OCI-LY1 (cell line): ENCODE data around the gene RAB18.
"Not testable (repeated sequence)": the region's sequence is repeated elsewhere in the genome, so short reads cannot be mapped to it uniquely, and the experiment has no call there.

Experiments used
- H2AFZ ChIP-seq: fragments of 200-600 bp; sonication (generic), shearing (Covaris generic); 2 replicates; pipeline ENCODE4 v1.6.0; 2014; ENCODE audit warnings: antibody characterized with exemption, mild to moderate bottlenecking, low read length
- H3F3A ChIP-seq: fragments of 200-600 bp; sonication (generic), shearing (Covaris generic); 2 replicates; pipeline ENCODE4 v1.6.0; 2014; ENCODE audit warnings: mild to moderate bottlenecking, antibody characterized with exemption, low read length, moderate library complexity; ENCODE audit not compliant: insufficient read depth
- H3K27ac ChIP-seq: fragments of 200-600 bp; sonication (generic); 2 replicates; pipeline ENCODE4 v1.5.1; 2014; ENCODE audit warnings: low read length, mixed run types, mild to moderate bottlenecking, low read depth; ENCODE audit not compliant: poor library complexity, severe bottlenecking
- H3K27me3 ChIP-seq: fragments of 200-600 bp; sonication (generic); 2 replicates; pipeline ENCODE4 v1.6.0; 2014; ENCODE audit warnings: antibody characterized with exemption, mild to moderate bottlenecking, low read length, moderate library complexity; ENCODE audit not compliant: insufficient read depth
- H3K36me3 ChIP-seq: fragments of 200-600 bp; sonication (generic); 2 replicates; pipeline ENCODE4 v1.6.1; 2014; ENCODE audit warnings: mild to moderate bottlenecking, antibody characterized with exemption, low read length, moderate library complexity, mixed read lengths; ENCODE audit not compliant: insufficient read depth
- H3K4me1 ChIP-seq: fragments of 200-600 bp; sonication (generic); 2 replicates; pipeline ENCODE4 v1.5.1; 2014; ENCODE audit warnings: mild to moderate bottlenecking, low read length, moderate library complexity; ENCODE audit not compliant: insufficient read depth, severe bottlenecking
- H3K4me2 ChIP-seq: fragments of 200-600 bp; sonication (generic), shearing (Covaris generic); 2 replicates; pipeline ENCODE4 v1.6.1; 2014; ENCODE audit warnings: low read length
- H3K4me3 ChIP-seq: fragments of 200-600 bp; sonication (generic); 2 replicates; pipeline ENCODE4 v1.5.1; 2014; ENCODE audit warnings: low read length, low read depth, mild to moderate bottlenecking, mixed read lengths; ENCODE audit not compliant: poor library complexity, severe bottlenecking
- H3K79me2 ChIP-seq: fragments of 200-600 bp; shearing (Covaris generic); 2 replicates; pipeline ENCODE4 v1.6.1; 2016; ENCODE audit warnings: mixed run types, low read length, mixed read lengths; ENCODE audit not compliant: insufficient read depth
- H3K9ac ChIP-seq: fragments of 200-600 bp; sonication (generic), shearing (Covaris generic); 2 replicates; pipeline ENCODE4 v1.6.1; 2014; ENCODE audit warnings: mild to moderate bottlenecking, low read length, mixed read lengths
- H3K9me2 ChIP-seq: fragments of 200-600 bp; sonication (generic), shearing (Covaris generic); 2 replicates; pipeline ENCODE4 v1.6.1; 2014; ENCODE audit warnings: low read depth, mild to moderate bottlenecking, low read length, mixed read lengths
- H3K9me3 ChIP-seq: fragments of 200-600 bp; shearing (Covaris generic); 2 replicates; pipeline ENCODE4 v1.6.1; 2014; ENCODE audit warnings: low read length, mixed read lengths
- H4K20me1 ChIP-seq: fragments of 200-600 bp; sonication (generic), shearing (Covaris generic); 2 replicates; pipeline ENCODE4 v1.6.0; 2016; ENCODE audit warnings: mild to moderate bottlenecking, low read length; ENCODE audit not compliant: insufficient read depth
- EZH2 ChIP-seq: fragments of 200-600 bp; sonication (generic), shearing (Covaris generic); IDR thresholded peaks from 2 replicates; pipeline ENCODE4 v1.8.0; 2017; ENCODE audit warnings: borderline replicate concordance, mixed run types, mild to moderate bottlenecking, antibody characterized with exemption, low read length, moderate library complexity, mixed read lengths
- TF ChIP-seq, protein P1 (sequence below): fragments of 200-600 bp; sonication (generic), shearing (Covaris generic); IDR thresholded peaks from 2 replicates; pipeline ENCODE4 v1.5.1; 2017; ENCODE audit warnings: mild to moderate bottlenecking, antibody characterized with exemption, low read length, moderate library complexity, mixed read lengths

Gene RAB18

DNA sequence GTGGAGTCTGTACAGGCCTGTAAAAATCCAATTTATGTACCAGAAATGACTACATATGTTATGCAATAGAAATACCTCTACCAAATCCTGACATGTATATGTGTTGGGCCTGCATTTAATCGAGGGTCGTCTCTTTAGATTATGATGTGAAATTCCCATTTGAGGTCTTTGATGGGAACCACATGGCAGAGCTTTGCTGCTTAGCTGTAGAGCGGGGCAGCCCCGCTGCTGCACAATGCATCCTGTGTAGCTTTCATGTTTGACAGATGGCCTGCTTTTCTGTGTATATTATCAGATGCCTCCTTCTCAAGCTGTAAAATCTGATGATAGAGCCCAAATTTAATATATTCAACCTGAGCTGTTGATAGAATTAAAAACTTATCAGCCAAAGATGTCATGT is 65.8 kb downstream of the RAB18 start:
- Histone ChIP-seq H4K20me1 (no peaks in the 10 kb centered on the region), H2AFZ (no peak overlapping the region), H3K9ac (no peak overlapping the region), H3K4me2 (no peak overlapping the region), H3K4me1 (no peaks in the 10 kb centered on the region), H3K4me3 (no peak overlapping the region), H3K36me3 (no peaks in the 10 kb centered on the region), H3K9me3 (no peaks in the 10 kb centered on the region), H3K9me2 (no peaks in the 10 kb centered on the region), H3F3A (no peaks in the 10 kb centered on the region), H3K27me3 (no peaks in the 10 kb centered on the region), H3K79me2 (no peaks in the 10 kb centered on the region), H3K27ac (no peak overlapping the region)
- TF ChIP-seq, protein P1, sequence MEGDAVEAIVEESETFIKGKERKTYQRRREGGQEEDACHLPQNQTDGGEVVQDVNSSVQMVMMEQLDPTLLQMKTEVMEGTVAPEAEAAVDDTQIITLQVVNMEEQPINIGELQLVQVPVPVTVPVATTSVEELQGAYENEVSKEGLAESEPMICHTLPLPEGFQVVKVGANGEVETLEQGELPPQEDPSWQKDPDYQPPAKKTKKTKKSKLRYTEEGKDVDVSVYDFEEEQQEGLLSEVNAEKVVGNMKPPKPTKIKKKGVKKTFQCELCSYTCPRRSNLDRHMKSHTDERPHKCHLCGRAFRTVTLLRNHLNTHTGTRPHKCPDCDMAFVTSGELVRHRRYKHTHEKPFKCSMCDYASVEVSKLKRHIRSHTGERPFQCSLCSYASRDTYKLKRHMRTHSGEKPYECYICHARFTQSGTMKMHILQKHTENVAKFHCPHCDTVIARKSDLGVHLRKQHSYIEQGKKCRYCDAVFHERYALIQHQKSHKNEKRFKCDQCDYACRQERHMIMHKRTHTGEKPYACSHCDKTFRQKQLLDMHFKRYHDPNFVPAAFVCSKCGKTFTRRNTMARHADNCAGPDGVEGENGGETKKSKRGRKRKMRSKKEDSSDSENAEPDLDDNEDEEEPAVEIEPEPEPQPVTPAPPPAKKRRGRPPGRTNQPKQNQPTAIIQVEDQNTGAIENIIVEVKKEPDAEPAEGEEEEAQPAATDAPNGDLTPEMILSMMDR = no peak
- no peak for TF ChIP-seq EZH2

DNA sequence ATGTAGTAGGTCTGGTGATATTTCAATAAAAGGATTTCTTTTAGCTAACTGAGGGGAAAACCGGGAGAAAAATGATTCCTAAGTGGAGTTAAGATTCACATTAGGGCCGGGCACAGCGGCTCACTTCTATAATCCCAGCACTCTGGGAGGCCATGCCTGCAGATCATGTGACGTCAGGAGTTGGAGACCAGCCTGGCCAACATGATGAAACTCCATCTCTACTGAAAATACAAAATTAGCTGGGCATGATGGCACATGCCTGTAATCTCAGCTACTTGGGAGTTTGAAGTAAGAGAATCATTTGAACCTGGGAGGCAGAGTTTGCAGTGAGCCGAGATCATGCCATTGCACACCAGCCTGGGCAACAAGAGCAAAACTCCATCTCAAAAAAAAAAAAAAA is 72.9 kb downstream of the RAB18 start:
- not testable (repeated sequence) for H3K36me3 ChIP-seq, H3K27ac ChIP-seq, H3K79me2 ChIP-seq, H3K4me1 ChIP-seq, H3K9me3 ChIP-seq, H3K27me3 ChIP-seq, H3F3A ChIP-seq, H3K9me2 ChIP-seq, H4K20me1 ChIP-seq, H3K9ac ChIP-seq, H2AFZ ChIP-seq, H3K4me2 ChIP-seq, H3K4me3 ChIP-seq

DNA sequence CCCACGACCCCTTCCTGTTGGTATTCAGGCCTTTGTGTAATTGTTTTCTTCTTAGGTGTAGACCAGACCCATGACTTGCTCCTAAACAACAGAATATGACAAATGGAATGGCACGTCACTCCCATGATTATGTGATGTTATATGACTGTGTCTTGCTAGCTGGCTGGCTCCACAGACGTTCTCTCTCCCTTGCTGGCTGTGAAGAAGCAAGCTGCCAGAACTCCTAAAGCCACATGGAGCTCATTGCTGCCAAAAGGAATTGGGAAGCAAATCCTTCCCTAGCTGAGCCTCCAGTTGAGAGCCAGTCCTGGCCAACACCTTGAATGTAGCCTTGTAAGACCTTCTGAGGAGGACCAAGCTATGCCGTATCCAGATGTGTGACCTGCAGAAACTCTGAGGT is 74.2 kb downstream of the RAB18 start:
- H3K36me3 ChIP-seq = no peaks in the 10 kb centered on the region
- H3K4me2 ChIP-seq = no peak overlapping the region
- no peaks in the 10 kb centered on the region for H3F3A ChIP-seq
- no peak overlapping the region for H2AFZ ChIP-seq
- H3K4me3 ChIP-seq = no peak overlapping the region
- TF ChIP-seq EZH2 = no peak
- TF ChIP-seq, protein P1 = no peak
- H3K9ac ChIP-seq = no peak overlapping the region
- no peaks in the 10 kb centered on the region for H4K20me1 ChIP-seq
- H3K79me2 ChIP-seq = no peaks in the 10 kb centered on the region
- H3K4me1 ChIP-seq = no peaks in the 10 kb centered on the region
- no peaks in the 10 kb centered on the region for H3K27me3 ChIP-seq
- H3K9me3 ChIP-seq = no peaks in the 10 kb centered on the region
- no peak overlapping the region for H3K27ac ChIP-seq
- H3K9me2 ChIP-seq = no peaks in the 10 kb centered on the region

DNA sequence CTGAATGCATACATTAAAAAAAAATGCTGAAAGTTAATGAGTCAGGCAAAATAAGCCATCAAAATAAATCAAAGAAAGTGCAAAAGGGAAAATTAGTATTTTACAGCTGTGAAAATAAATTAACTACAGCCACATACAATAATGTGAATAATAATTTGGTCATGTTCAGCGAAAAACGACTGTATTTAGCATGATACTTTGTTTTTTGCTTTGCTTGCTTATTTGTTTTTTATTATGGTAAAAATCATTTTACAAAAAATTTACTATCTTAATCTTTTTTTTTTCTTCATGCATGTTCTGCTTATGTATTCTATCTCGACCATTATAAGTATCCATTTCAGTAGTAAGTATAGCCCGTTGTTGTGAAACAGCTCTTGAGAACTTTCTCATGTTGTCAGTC is 77.1 kb downstream of the RAB18 start:
- no peak overlapping the region for H3K27ac ChIP-seq
- H3K4me3 ChIP-seq = no peak overlapping the region
- no peak for TF ChIP-seq EZH2
- TF ChIP-seq, protein P1 = no peak
- H3K9ac ChIP-seq = no peak overlapping the region
- no peaks in the 10 kb centered on the region for H3K4me1 ChIP-seq
- no peaks in the 10 kb centered on the region for H4K20me1 ChIP-seq
- no peaks in the 10 kb centered on the region for H3F3A ChIP-seq
- no peaks in the 10 kb centered on the region for H3K27me3 ChIP-seq
- no peak overlapping the region for H2AFZ ChIP-seq
- H3K4me2 ChIP-seq = no peak overlapping the region
- H3K9me2 ChIP-seq = no peaks in the 10 kb centered on the region
- H3K36me3 ChIP-seq = no peaks in the 10 kb centered on the region
- no peaks in the 10 kb centered on the region for H3K79me2 ChIP-seq
- H3K9me3 ChIP-seq = no peaks in the 10 kb centered on the region
